ENCODE measurements around the gene KRTAP10-4.
"Not testable (repeated sequence)": the region's sequence is repeated elsewhere in the genome, so short reads cannot be mapped to it uniquely, and the experiment has no call there.

The KRTAP10-4 gene

GRCh38 chr21:44574457-44575306 lies 1.2 kb downstream of the KRTAP10-4 start:
- Histone ChIP-seq H3K4me3 (ENCODE audit: low read depth, low read length) (no peak overlapping the region), H3K27me3 (ENCODE audit: control insufficient read depth, insufficient read depth, low read length) (no peaks in the 10 kb centered on the region), H3K27ac (ENCODE audit: low read depth, low read length) (no peak overlapping the region), H3K9ac (ENCODE audit: low read length) (no peak overlapping the region), H3K9me3 (ENCODE audit: control insufficient read depth, insufficient read depth, low read depth, low read length) (peaks cover 28% of the 10 kb centered on the region), H3K4me1 (ENCODE audit: control insufficient read depth, insufficient read depth, low read length) (0 out of 2 replicates have a peak, but pooled peaks cover 5% of the 10 kb centered on the region), H3K36me3 (ENCODE audit: control insufficient read depth, insufficient read depth, low read length) (no peaks in the 10 kb centered on the region)

GRCh38 chr21:44575307-44576024 lies 1.9 kb downstream of the KRTAP10-4 start:
- Histone ChIP-seq H3K9ac (ENCODE audit: low read length) (no peak overlapping the region), H3K27me3 (ENCODE audit: control insufficient read depth, insufficient read depth, low read length) (no peaks in the 10 kb centered on the region), H3K27ac (ENCODE audit: low read depth, low read length) (no peak overlapping the region), H3K4me3 (ENCODE audit: low read depth, low read length) (no peak overlapping the region), H3K9me3 (ENCODE audit: control insufficient read depth, insufficient read depth, low read depth, low read length) (peaks cover 24% of the 10 kb centered on the region), H3K4me1 (ENCODE audit: control insufficient read depth, insufficient read depth, low read length) (0 out of 2 replicates have a peak, but pooled peaks cover 5% of the 10 kb centered on the region), H3K36me3 (ENCODE audit: control insufficient read depth, insufficient read depth, low read length) (no peaks in the 10 kb centered on the region)

- H3K9ac ChIP-seq (ENCODE audit: low read length) = no peak overlapping the region
- no peak overlapping the region for H3K27ac ChIP-seq (ENCODE audit: low read depth, low read length)
- no peak overlapping the region for H3K4me3 ChIP-seq (ENCODE audit: low read depth, low read length)
- H3K36me3 ChIP-seq (ENCODE audit: control insufficient read depth, insufficient read depth, low read length) = no peaks in the 10 kb centered on the region
- H3K27me3 ChIP-seq (ENCODE audit: control insufficient read depth, insufficient read depth, low read length) = no peaks in the 10 kb centered on the region
- 0 out of 2 replicates have a peak, but pooled peaks cover 5% of the 10 kb centered on the region for H3K4me1 ChIP-seq (ENCODE audit: control insufficient read depth, insufficient read depth, low read length)
- H3K9me3 ChIP-seq (ENCODE audit: control insufficient read depth, insufficient read depth, low read depth, low read length) = peaks cover 25% of the 10 kb centered on the region
These were observed 2.5 kb downstream of the KRTAP10-4 start for GRCh38 chr21:44576025-44576420.

- H3K27me3 ChIP-seq (ENCODE audit: control insufficient read depth, insufficient read depth, low read length) = no peaks in the 10 kb centered on the region
- H3K4me1 ChIP-seq (ENCODE audit: control insufficient read depth, insufficient read depth, low read length) = 0 out of 2 replicates have a peak, but pooled peaks cover 5% of the 10 kb centered on the region
- no peak overlapping the region for H3K4me3 ChIP-seq (ENCODE audit: low read depth, low read length)
- H3K27ac ChIP-seq (ENCODE audit: low read depth, low read length) = no peak overlapping the region
- peaks cover 17% of the 10 kb centered on the region for H3K9me3 ChIP-seq (ENCODE audit: control insufficient read depth, insufficient read depth, low read depth, low read length)
- no peak overlapping the region for H3K9ac ChIP-seq (ENCODE audit: low read length)
- H3K36me3 ChIP-seq (ENCODE audit: control insufficient read depth, insufficient read depth, low read length) = no peaks in the 10 kb centered on the region
These were observed 5.0 kb downstream of the KRTAP10-4 start for GRCh38 chr21:44578371-44579055.

- no peak overlapping the region for H3K27ac ChIP-seq (ENCODE audit: low read depth, low read length)
- H3K9ac ChIP-seq (ENCODE audit: low read length) = no peak overlapping the region
- no peak overlapping the region for H3K4me3 ChIP-seq (ENCODE audit: low read depth, low read length)
- H3K36me3 ChIP-seq (ENCODE audit: control insufficient read depth, insufficient read depth, low read length) = no peaks in the 10 kb centered on the region
- H3K27me3 ChIP-seq (ENCODE audit: control insufficient read depth, insufficient read depth, low read length) = no peaks in the 10 kb centered on the region
- H3K9me3 ChIP-seq (ENCODE audit: control insufficient read depth, insufficient read depth, low read depth, low read length) = peaks cover 17% of the 10 kb centered on the region
- 0 out of 2 replicates have a peak, but pooled peaks cover 5% of the 10 kb centered on the region for H3K4me1 ChIP-seq (ENCODE audit: control insufficient read depth, insufficient read depth, low read length)
These were observed 5.7 kb downstream of the KRTAP10-4 start for GRCh38 chr21:44579056-44579832.

- no peaks in the 10 kb centered on the region for H3K36me3 ChIP-seq (ENCODE audit: control insufficient read depth, insufficient read depth, low read length)
- H3K27ac ChIP-seq (ENCODE audit: low read depth, low read length) = no peak overlapping the region
- H3K4me3 ChIP-seq (ENCODE audit: low read depth, low read length) = no peak overlapping the region
- H3K4me1 ChIP-seq (ENCODE audit: control insufficient read depth, insufficient read depth, low read length) = 0 out of 2 replicates have a peak, but pooled peaks cover 4% of the 10 kb centered on the region
- no peak overlapping the region for H3K9ac ChIP-seq (ENCODE audit: low read length)
- no peaks in the 10 kb centered on the region for H3K27me3 ChIP-seq (ENCODE audit: control insufficient read depth, insufficient read depth, low read length)
- H3K9me3 ChIP-seq (ENCODE audit: control insufficient read depth, insufficient read depth, low read depth, low read length) = peaks cover 17% of the 10 kb centered on the region
These were observed 6.3 kb downstream of the KRTAP10-4 start for GRCh38 chr21:44579833-44580144.

- peaks cover 17% of the 10 kb centered on the region for H3K9me3 ChIP-seq (ENCODE audit: control insufficient read depth, insufficient read depth, low read depth, low read length)
- H3K4me1 ChIP-seq (ENCODE audit: control insufficient read depth, insufficient read depth, low read length); H3K36me3 ChIP-seq (ENCODE audit: control insufficient read depth, insufficient read depth, low read length); H3K27me3 ChIP-seq (ENCODE audit: control insufficient read depth, insufficient read depth, low read length); H3K9ac ChIP-seq (ENCODE audit: low read length); H3K4me3 ChIP-seq (ENCODE audit: low read depth, low read length); H3K27ac ChIP-seq (ENCODE audit: low read depth, low read length): not testable (repeated sequence)
These were observed 6.8 kb downstream of the KRTAP10-4 start, which contains the start of gene KRTAP10-5 for GRCh38 chr21:44580231-44580821. Gene KRTAP10-5 (minus strand): TSS chr21:44580604. CDS start chr21:44580578, 26 bp downstream.

- Histone ChIP-seq H3K4me1 (ENCODE audit: control insufficient read depth, insufficient read depth, low read length) (no peaks in the 10 kb centered on the region), H3K27me3 (ENCODE audit: control insufficient read depth, insufficient read depth, low read length) (no peaks in the 10 kb centered on the region)
These were observed 7.6 kb downstream of the KRTAP10-4 start for GRCh38 chr21:44581158-44581557.

GRCh38 chr21:44582055-44582454 lies 8.5 kb downstream of the KRTAP10-4 start:
- Histone ChIP-seq H3K4me1 (ENCODE audit: control insufficient read depth, insufficient read depth, low read length) (no peaks in the 10 kb centered on the region), H3K27ac (ENCODE audit: low read depth, low read length) (no peak overlapping the region), H3K36me3 (ENCODE audit: control insufficient read depth, insufficient read depth, low read length) (no peaks in the 10 kb centered on the region), H3K9me3 (ENCODE audit: control insufficient read depth, insufficient read depth, low read depth, low read length) (peaks cover 16% of the 10 kb centered on the region), H3K4me3 (ENCODE audit: low read depth, low read length) (no peak overlapping the region), H3K9ac (ENCODE audit: low read length) (no peak overlapping the region), H3K27me3 (ENCODE audit: control insufficient read depth, insufficient read depth, low read length) (no peaks in the 10 kb centered on the region)

More at GRCh38 chr21:44581158-44581557, 7.6 kb downstream of the KRTAP10-4 start:
- no peak overlapping the region for H3K27ac ChIP-seq (ENCODE audit: low read depth, low read length)
- no peaks in the 10 kb centered on the region for H3K36me3 ChIP-seq (ENCODE audit: control insufficient read depth, insufficient read depth, low read length)
- no peak overlapping the region for H3K9ac ChIP-seq (ENCODE audit: low read length)
- H3K4me3 ChIP-seq (ENCODE audit: low read depth, low read length) = no peak overlapping the region
- peaks cover 20% of the 10 kb centered on the region for H3K9me3 ChIP-seq (ENCODE audit: control insufficient read depth, insufficient read depth, low read depth, low read length)
